Measurements from ENCODE around the gene CDH5.

The CDH5 gene

DNA sequence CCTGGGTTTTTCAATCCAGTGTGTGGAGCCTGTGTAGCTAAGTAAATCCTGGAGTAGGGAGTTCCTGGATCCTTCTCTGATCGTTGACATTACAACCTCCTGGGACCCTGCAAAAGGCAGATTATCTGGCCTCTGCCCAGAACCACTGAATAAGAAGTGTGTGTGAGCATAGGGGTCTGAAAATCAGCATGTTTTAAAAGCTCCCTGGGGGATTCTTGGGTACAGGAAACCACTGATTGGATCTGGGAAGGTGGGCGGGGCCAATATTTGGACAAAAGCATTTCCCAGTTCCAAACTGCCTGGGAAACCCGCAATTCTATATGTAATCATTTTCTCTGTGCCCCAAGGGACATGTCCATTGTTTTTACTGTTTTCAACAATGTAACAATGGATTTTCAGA lies 33.4 kb downstream of the CDH5 start:
- TF ChIP-seq CEBPB (IDR thresholded peaks at IDR 0.05), result no peak
- TF ChIP-seq REST (IDR thresholded peaks at IDR 0.05; ENCODE audit: low read depth), result no peak
- TF ChIP-seq TAF1 (IDR thresholded peaks at IDR 0.05; ENCODE audit: low read depth), result no peak
- TF ChIP-seq EGR1 (IDR thresholded peaks at IDR 0.05), result no peak
- no peak for TF ChIP-seq USF1 (IDR thresholded peaks at IDR 0.05)
- no peak for TF ChIP-seq FOXM1 (IDR thresholded peaks at IDR 0.05; ENCODE audit: borderline replicate concordance, low read depth)
- no peak for TF ChIP-seq ZBTB7A (IDR thresholded peaks at IDR 0.05; ENCODE audit: low read depth)
- TF ChIP-seq YY1 (IDR thresholded peaks at IDR 0.05; ENCODE audit: low read depth), result no peak
- no peak for TF ChIP-seq TEAD4 (IDR thresholded peaks at IDR 0.05)
- TF ChIP-seq EP300 (IDR thresholded peaks at IDR 0.05; ENCODE audit: borderline replicate concordance), result no peak
- no peak for TF ChIP-seq NFIC (IDR thresholded peaks at IDR 0.05)
- TF ChIP-seq RAD21 (IDR thresholded peaks at IDR 0.05; ENCODE audit: low read depth), result no peak
- no peak for TF ChIP-seq TCF12 (IDR thresholded peaks at IDR 0.05; ENCODE audit: low read depth)

GRCh38 chr16:66400503-66401380 lies 34.3 kb downstream of the CDH5 start:
- TF ChIP-seq EGR1 (IDR thresholded peaks at IDR 0.05) (no peak), TAF1 (IDR thresholded peaks at IDR 0.05; ENCODE audit: low read depth) (no peak), FOXM1 (IDR thresholded peaks at IDR 0.05; ENCODE audit: borderline replicate concordance, low read depth) (no peak)

DNA sequence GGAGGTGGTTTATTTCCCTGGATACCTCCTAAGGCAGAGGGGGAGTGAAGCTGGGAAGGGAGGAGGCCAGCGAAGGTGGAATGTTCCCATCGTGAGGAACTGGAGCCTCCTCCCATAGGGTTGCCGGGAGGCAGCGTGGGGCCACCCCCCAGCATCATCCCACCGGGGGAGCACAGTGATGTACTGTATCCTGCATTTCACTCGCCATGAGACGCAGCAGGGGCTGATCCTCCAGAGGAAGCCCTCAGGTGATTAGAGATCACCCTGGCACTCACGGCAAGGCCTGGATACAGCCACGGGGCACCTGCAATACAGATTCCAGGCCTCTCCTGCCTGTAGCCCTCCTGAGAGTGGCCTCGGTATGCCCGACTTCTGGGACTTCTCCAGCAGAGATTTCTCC lies 35.1 kb downstream of the CDH5 start:
- TF ChIP-seq EP300 (IDR thresholded peaks at IDR 0.05; ENCODE audit: borderline replicate concordance) (no peak), USF1 (IDR thresholded peaks at IDR 0.05) (no peak), REST (IDR thresholded peaks at IDR 0.05; ENCODE audit: low read depth) (no peak), EGR1 (IDR thresholded peaks at IDR 0.05) (no peak), NFIC (IDR thresholded peaks at IDR 0.05) (no peak), RAD21 (IDR thresholded peaks at IDR 0.05; ENCODE audit: low read depth) (no peak), CREB1 (IDR thresholded peaks at IDR 0.05; ENCODE audit: low read depth) (no peak), YY1 (IDR thresholded peaks at IDR 0.05; ENCODE audit: low read depth) (no peak), ZBTB7A (IDR thresholded peaks at IDR 0.05; ENCODE audit: low read depth) (no peak), TCF12 (IDR thresholded peaks at IDR 0.05; ENCODE audit: low read depth) (no peak), TAF1 (IDR thresholded peaks at IDR 0.05; ENCODE audit: low read depth) (no peak)
- TF ChIP-seq, protein P1, sequence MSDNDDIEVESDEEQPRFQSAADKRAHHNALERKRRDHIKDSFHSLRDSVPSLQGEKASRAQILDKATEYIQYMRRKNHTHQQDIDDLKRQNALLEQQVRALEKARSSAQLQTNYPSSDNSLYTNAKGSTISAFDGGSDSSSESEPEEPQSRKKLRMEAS (IDR thresholded peaks at IDR 0.05), result no peak

DNA sequence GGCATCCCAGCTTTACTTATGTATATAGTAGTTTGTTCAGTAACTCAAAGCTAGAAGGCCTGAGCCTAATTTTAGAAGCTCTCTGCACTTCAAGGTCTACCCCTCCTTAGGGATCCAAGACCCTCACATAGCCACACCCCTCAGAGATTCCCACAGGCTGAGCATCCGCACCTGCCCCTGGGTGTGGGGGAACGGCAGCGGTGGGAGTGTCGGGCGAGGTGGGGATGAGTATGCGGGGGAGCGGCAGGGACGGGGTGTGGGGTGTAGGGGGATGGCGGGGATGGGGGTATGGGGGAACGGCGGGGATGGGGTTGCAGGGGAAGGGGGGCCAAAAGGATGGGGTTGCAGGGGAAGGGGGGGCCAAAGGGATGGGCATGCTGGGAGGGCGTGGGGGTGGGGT lies 35.7 kb downstream of the CDH5 start:
- no peak for TF ChIP-seq TAF1 (IDR thresholded peaks at IDR 0.05; ENCODE audit: low read depth)
- no peak for TF ChIP-seq EGR1 (IDR thresholded peaks at IDR 0.05)

- TF ChIP-seq CEBPB (IDR thresholded peaks at IDR 0.05) (no peak), YY1 (IDR thresholded peaks at IDR 0.05; ENCODE audit: low read depth) (no peak), EP300 (IDR thresholded peaks at IDR 0.05; ENCODE audit: borderline replicate concordance) (no peak), FOXM1 (IDR thresholded peaks at IDR 0.05; ENCODE audit: borderline replicate concordance, low read depth) (no peak), USF1 (IDR thresholded peaks at IDR 0.05) (no peak), CREB1 (IDR thresholded peaks at IDR 0.05; ENCODE audit: low read depth) (no peak)
These were observed 36.2 kb downstream of the CDH5 start for GRCh38 chr16:66402591-66403230.
